HepG2 (cell line): ENCODE results near the gene PLCXD3. TPM values are rescaled to one million over a fixed set of nuclear protein-coding genes. Genes with fewer than 3 reads are reported as not detected.

Experiments used
- ATAC-seq: fragments of 200-7000 bp; cut with Tn5 transposase; 3 replicates; pipeline ENCODE4 v1.9.1; 2020; ENCODE audit warnings: mild to moderate bottlenecking, moderate library complexity
- BruUV-seq: library from RNA; stranded (reverse); fragments of 400-500 nt; replicated peaks from 2 replicates; lab custom pipeline; 2021; lab: Mats Ljungman, UMichigan
- CTCF ChIA-PET: fragments of 300-600 bp; formaldehyde crosslinking; extraction: SDS; loops from one replicate; lab custom pipeline; 2021; ENCODE audit warnings: low total read pairs, inconsistent platforms, low intra/inter-chr PET ratio; lab: Yijun Ruan, JAX
- POLR2A ChIA-PET: fragments of 350-600 bp; sonication (Branson Sonifier 250); formaldehyde crosslinking; loops from one replicate; lab custom pipeline; 2020; ENCODE audit warnings: antibody characterized with exemption, inconsistent platforms; lab: Yijun Ruan, JAX
- DNase-seq: peaks from one replicate; pipeline ENCODE4 v3.0.0-alpha.2; 2015; ENCODE audit warnings: low spot score
- FAIRE-seq: peaks from 3 replicates; lab custom pipeline; 2011; peaks lifted over from hg19 to GRCh38; lab: Jason Lieb, UNC
- H2AFZ ChIP-seq: one replicate; pipeline ENCODE4 v1.6.1; 2011; ENCODE audit warnings: low read length, inconsistent platforms
- H3K27ac ChIP-seq: fragments of 300-600 bp; 3 replicates; pipeline ENCODE4 v1.8.0; 2011; ENCODE audit warnings: mixed run types, mild to moderate bottlenecking, mixed read lengths, low read length, inconsistent platforms; ENCODE audit not compliant: insufficient read depth; ENCODE audit errors: extremely low read length
- H3K27me3 ChIP-seq, 2 experiments: fragments of 200-600 bp in 1 of 2; 2 replicates in 1 of 2; 3 replicates in 1 of 2; pipeline versions ENCODE4 v1.6.0 to v1.8.0; 2011; ENCODE audit warnings: low read length in 2 of 2, mild to moderate bottlenecking in 2 of 2, moderate library complexity in 2 of 2, inconsistent platforms in 1 of 2; ENCODE audit not compliant: insufficient read depth in 2 of 2, control insufficient read depth in 1 of 2
- H3K36me3 ChIP-seq, 2 experiments: fragments of 200-600 bp in 1 of 2; replicated peaks in 1 of 2; 2 replicates in 1 of 2; 3 replicates in 1 of 2; pipeline versions ENCODE4 v1.5.1 to v1.8.0; 2011; ENCODE audit warnings: low read length in 2 of 2, inconsistent platforms in 1 of 2; ENCODE audit not compliant: insufficient read depth in 2 of 2, control insufficient read depth in 1 of 2
- H3K4me1 ChIP-seq: 2 replicates; pipeline ENCODE4 v1.5.1; 2012; ENCODE audit warnings: low read length, inconsistent platforms; ENCODE audit not compliant: insufficient read depth
- H3K4me2 ChIP-seq: 2 replicates; pipeline ENCODE4 v1.6.0; 2011; ENCODE audit warnings: low read depth, low read length, inconsistent platforms
- H3K4me3 ChIP-seq, 3 experiments: fragments of 200-600 bp in 1 of 3; sonication (generic), shearing (Covaris generic) in 1 of 3; replicated peaks in 1 of 3; 2 replicates each; pipeline ENCODE4 v1.5.1; 2011 to 2016; ENCODE audit warnings: low read length in 3 of 3, inconsistent platforms in 2 of 3, low read depth in 2 of 3, mild to moderate bottlenecking in 2 of 3, control low read depth in 1 of 3, mixed read lengths in 1 of 3; ENCODE audit not compliant: insufficient read depth in 1 of 3
- H3K79me2 ChIP-seq: one replicate; pipeline ENCODE4 v1.6.1; 2011; ENCODE audit warnings: low read length, inconsistent platforms; ENCODE audit not compliant: insufficient read depth
- H3K9ac ChIP-seq: 2 replicates; pipeline ENCODE4 v1.6.0; 2011; ENCODE audit warnings: mild to moderate bottlenecking, low read depth, low read length, inconsistent platforms; ENCODE audit not compliant: insufficient read depth
- H3K9me3 ChIP-seq: 2 replicates; pipeline ENCODE4 v1.5.1; 2012; ENCODE audit warnings: mild to moderate bottlenecking, low read length
- H4K20me1 ChIP-seq: 2 replicates; pipeline ENCODE4 v1.6.0; 2011; ENCODE audit warnings: inconsistent platforms, mild to moderate bottlenecking, low read length, moderate library complexity; ENCODE audit not compliant: insufficient read depth
- CBX1 ChIP-seq: IDR thresholded peaks from one replicate; pipeline ENCODE4 v1.6.1; 2016; ENCODE audit warnings: antibody characterized with exemption, low read depth
- IRF1 ChIP-seq: sonication (generic); formaldehyde crosslinking; IDR thresholded peaks from 2 replicates; pipeline ENCODE4 v1.4.0; 2020; ENCODE audit warnings: low read depth, mild to moderate bottlenecking, missing genetic modification reagents
- MAFK ChIP-seq, 2 experiments: IDR thresholded peaks in 1 of 2; conservative IDR thresholded peaks in 1 of 2; 2 replicates each; pipeline ENCODE4 v1.6.1; 2011; ENCODE audit warnings: improper control_type of control experiment in 2 of 2, low read length in 2 of 2
- SOX13 ChIP-seq, 3 experiments: fragments of 450-650 bp in 1 of 3; sonication (generic) in 1 of 3; formaldehyde crosslinking in 1 of 3; IDR thresholded peaks in 2 of 3; conservative IDR thresholded peaks in 1 of 3; 2 replicates each; pipeline versions ENCODE4 v1.5.0 to v1.6.1; 2016 to 2020; ENCODE audit warnings: antibody characterized with exemption in 1 of 3, mild to moderate bottlenecking in 1 of 3, missing compliant biosample characterization in 1 of 3, missing genetic modification reagents in 1 of 3, moderate library complexity in 1 of 3
- ZNF318 ChIP-seq: sonication (generic); formaldehyde crosslinking; IDR thresholded peaks from 2 replicates; pipeline ENCODE4 v1.4.0; 2020; ENCODE audit warnings: mild to moderate bottlenecking, missing genetic modification reagents
- ZNF354B ChIP-seq: sonication (generic); formaldehyde crosslinking; IDR thresholded peaks from 2 replicates; pipeline ENCODE4 v1.8.0; 2022; ENCODE audit warnings: mild to moderate bottlenecking, missing genetic modification reagents
- ZNF556 ChIP-seq: sonication (generic); formaldehyde crosslinking; IDR thresholded peaks from 2 replicates; pipeline ENCODE4 v1.4.0; 2020; ENCODE audit warnings: mild to moderate bottlenecking, missing genetic modification reagents, borderline replicate concordance
- ZNF747 ChIP-seq: sonication (generic); formaldehyde crosslinking; IDR thresholded peaks from 2 replicates; pipeline ENCODE4 v1.8.1; 2023; ENCODE audit warnings: missing genetic modification reagents, mild to moderate bottlenecking, borderline replicate concordance
- ZNF883 ChIP-seq: sonication (generic); formaldehyde crosslinking; IDR thresholded peaks from 2 replicates; pipeline ENCODE4 v1.5.1; 2020; ENCODE audit warnings: mild to moderate bottlenecking, missing genetic modification reagents; ENCODE audit errors: not compliant biosample characterization
- WGBS: methylation state at CpG from one replicate; pipeline ENCODE4 v1.1.6; 2017; ENCODE audit warnings: low lambda C conversion rate; 5-methylcytosine and 5-hydroxymethylcytosine counted together
- in situ Hi-C: cut with HindIII; loops from 2 replicates; pipeline ENCODE4 v1.10.0; 2017; ENCODE audit warnings: low pct_unique_long_range_greater_than_20kb; ENCODE audit not compliant: extremely low pct_ligation_motif_present
- intact Hi-C: fragments of 100-400 bp; cut with micrococcal nuclease; formaldehyde crosslinking; loops from one replicate; pipeline ENCODE4 v1.10.0; 2022; ENCODE audit not compliant: unreplicated experiment
- polyA plus RNA-seq, 8 experiments: library from polyadenylated mRNA; depleted of rRNA in 3 of 8; stranded (reverse) in 7 of 8; unstranded in 1 of 8; fragments of >200 nt; fragmentation: Illumina TruSeq in 4 of 8; extraction: Trizol in 4 of 8; gene quantifications; 2 replicates each; pipeline versions ENCODE4 v1.2.1 to v1.2.3, GENCODE V29; 2011 to 2016; ENCODE audit warnings: low read depth in 4 of 8, missing spikeins in 1 of 8, mixed read lengths in 1 of 8; ENCODE audit not compliant: insufficient read depth in 1 of 8
- total RNA-seq, 5 experiments: library from RNA; depleted of rRNA; stranded (reverse); fragments of >200 nt; fragmentation: Illumina TruSeq; extraction: Trizol; gene quantifications; 2 replicates each; pipeline ENCODE4 v1.2.3, GENCODE V29; 2016; ENCODE audit warnings: low read depth in 1 of 5

Gene PLCXD3
- total and polyA plus RNA-seq, 2 of the 13 experiments (the other 11 are each of a cell fraction or from before 2014, with no cell fraction given), result not detected

- BruUV-seq, result no TSS peak
- Histone ChIP-seq H3K4me3 (no peak overlapping the region), H3K4me2 (no peak overlapping the region), H3K9me3 (no peaks in the 10 kb centered on the region), H2AFZ (no peak overlapping the region), H3K36me3 (no peaks in the 10 kb centered on the region), H3K4me1 (no peaks in the 10 kb centered on the region), H3K27me3 (no peaks in the 10 kb centered on the region), H3K9ac (no peak overlapping the region), H4K20me1 (no peaks in the 10 kb centered on the region), H3K79me2 (no peaks in the 10 kb centered on the region), H3K27ac (no peak overlapping the region)
- 14% methylated on average over 1 of the region's 1 CpG for WGBS
- no peak for TF ChIP-seq ZNF354B (CRISPR knock-in tag)
- TF ChIP-seq MAFK (conservative IDR thresholded peaks at IDR 0.05 in 1 of 2, IDR thresholded peaks at IDR 0.05 in 1 of 2; ENCODE audit: low read length in 2 of 2), result no peak
- no peak for TF ChIP-seq ZNF883 (CRISPR knock-in tag)
- TF ChIP-seq IRF1, result no peak
- no peak for TF ChIP-seq CBX1
- no peak for TF ChIP-seq ZNF747 (CRISPR knock-in tag)
- TF ChIP-seq ZNF318, result no peak
- TF ChIP-seq SOX13 (IDR thresholded peaks at IDR 0.05), result no peak
- no peak for TF ChIP-seq SOX13 (CRISPR knock-in tag; conservative IDR thresholded peaks at IDR 0.05 in 1 of 2, IDR thresholded peaks at IDR 0.05 in 1 of 2)
- TF ChIP-seq ZNF556 (CRISPR knock-in tag), result no peak
- POLR2A ChIA-PET, result no interaction called here
- CTCF ChIA-PET, result no interaction called here
- no peak for DNase-seq
- intact Hi-C loops (no loop called here), in situ Hi-C loops (no loop called here)
- no peak for ATAC-seq
- no peak for FAIRE-seq
Observed at GRCh38 chr5:41363343-41363986, 146.9 kb downstream of the PLCXD3 start.
